ENCODE results near the gene CGNL1.

DNA sequence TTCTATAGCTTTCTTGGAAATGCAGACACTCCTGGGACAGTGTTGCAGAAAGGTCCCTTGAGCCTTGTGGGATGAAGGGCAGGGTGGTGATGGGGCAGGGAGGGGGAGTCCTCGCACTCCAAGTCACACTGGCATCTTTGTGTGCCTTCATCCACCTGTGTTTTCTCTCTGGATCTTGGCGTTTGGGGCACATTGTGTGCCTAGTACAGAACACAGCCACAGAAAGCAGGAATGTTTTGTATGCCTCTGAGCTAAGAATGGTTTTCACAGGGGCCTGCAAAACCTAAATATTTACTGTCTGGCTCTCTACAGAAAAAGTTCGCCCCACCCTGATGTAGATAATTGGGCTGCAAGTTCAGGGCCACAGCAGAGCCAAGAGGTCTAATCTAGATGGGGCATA is 221.1 kb downstream of the CGNL1 start:
- TF ChIP-seq TAF1 (IDR thresholded peaks at IDR 0.05; ENCODE audit: borderline replicate concordance, insufficient read depth, low read length) (no peak), POLR2AphosphoS5 (IDR thresholded peaks at IDR 0.05; ENCODE audit: low read depth, low read length) (no peak)
